EH (cell line): ENCODE results near the gene CCDC28B.

ENCODE experiments used
- DNase-seq: peaks from one replicate; pipeline ENCODE4 v3.0.0-alpha.2; 2015; ENCODE audit warnings: low read depth

Gene CCDC28B

DNA sequence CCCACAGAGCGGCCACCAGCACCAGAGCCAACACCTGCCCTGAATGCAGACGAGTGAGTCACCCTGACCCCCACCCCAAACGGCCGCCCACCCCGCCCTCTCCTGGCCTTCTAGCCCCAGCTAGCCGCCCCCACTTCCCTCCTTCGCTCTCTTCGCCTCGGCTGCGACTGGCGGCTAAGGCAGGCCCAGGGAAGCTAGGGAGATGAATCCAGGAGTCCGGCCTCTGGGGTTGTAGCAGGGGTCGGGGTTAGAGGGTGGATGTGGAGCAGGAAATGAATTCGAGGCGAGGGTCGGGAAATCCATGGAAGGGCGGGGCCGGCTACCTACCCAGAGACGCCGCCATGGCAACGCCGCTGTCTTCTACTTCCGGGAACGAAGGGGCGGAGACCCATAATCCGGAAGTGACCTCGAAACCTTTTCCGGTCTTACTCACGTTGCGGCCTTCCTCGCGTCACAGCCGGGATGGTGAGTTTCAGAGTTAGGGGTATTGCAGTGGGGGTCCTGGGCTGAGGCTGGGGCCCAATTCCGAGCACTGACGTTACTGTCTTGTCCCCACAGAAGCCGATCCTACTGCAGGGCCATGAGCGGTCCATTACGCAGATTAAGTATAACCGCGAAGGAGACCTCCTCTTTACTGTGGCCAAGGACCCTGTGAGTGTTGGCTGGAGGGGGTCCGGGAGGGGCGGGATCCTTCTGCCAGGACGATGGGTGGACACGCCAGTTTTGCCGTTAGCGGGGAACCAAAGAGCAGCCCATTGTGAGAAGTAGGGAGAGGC is 21.8 kb downstream of the CCDC28B start, which contains the start of the genes EIF3I and TMEM234:
Gene EIF3I (plus strand): TSS at position 428 of the 776 bp plus-strand sequence. CDS start 35 bp downstream, at position 463.
Gene TMEM234 (minus strand): TSS at position 374 of the 776 bp plus-strand sequence. CDS start 31 bp downstream, at position 343.
- peak; percentile 93 for DNase-seq

GRCh38 chr1:32223683-32224082 is 23.3 kb downstream of the CCDC28B start:
- no peak for DNase-seq

GRCh38 chr1:32224285-32224684 is 23.9 kb downstream of the CCDC28B start:
- no peak for DNase-seq

DNA sequence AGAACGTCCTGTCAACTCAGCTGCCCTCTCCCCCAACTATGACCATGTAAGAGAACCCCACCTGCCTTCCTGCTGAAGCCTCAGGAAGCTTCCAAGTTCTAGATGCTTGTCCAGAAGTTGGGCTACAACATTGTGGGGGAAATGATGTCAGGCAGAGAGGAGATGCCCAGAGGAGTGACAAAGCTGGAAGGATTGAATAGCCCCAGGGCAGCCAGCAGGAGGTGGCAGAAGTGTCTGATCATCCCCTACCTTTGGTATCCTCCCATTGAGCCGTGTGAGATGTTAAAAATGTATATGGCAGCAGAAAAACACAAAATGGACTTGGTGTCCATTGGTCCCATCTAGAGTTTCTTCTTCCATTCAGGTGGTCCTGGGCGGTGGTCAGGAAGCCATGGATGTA is 28.4 kb downstream of the CCDC28B start:
- peak; percentile 26 for DNase-seq

GRCh38 chr1:32231843-32232432 is 31.5 kb downstream of the CCDC28B start:
- no peak for DNase-seq

- no peak for DNase-seq
Observed at GRCh38 chr1:32232558-32233304, 32.3 kb downstream of the CCDC28B start.

- no peak for DNase-seq
Observed at GRCh38 chr1:32234792-32235191, 34.4 kb downstream of the CCDC28B start.

DNA sequence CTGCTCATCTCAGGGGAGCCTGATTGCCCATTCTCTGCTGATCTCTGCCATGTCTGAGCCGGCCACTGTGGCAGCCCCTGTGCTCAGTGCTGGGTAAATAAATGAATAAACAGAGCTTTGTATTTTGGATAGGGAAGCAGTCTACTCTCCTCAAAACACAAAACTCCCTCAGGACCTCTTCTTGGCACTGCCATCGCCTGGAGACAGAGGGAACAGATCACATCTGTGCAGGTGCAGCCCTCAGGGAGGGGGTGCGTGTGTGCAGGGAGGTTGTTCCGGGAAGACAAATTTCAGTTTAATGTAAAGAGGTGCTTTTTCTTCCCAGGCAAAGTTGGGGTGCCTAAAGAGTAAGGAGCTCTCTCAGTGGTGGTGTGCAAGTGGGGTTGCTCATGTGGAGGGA is 38.9 kb downstream of the CCDC28B start:
- DNase-seq: no peak

DNA sequence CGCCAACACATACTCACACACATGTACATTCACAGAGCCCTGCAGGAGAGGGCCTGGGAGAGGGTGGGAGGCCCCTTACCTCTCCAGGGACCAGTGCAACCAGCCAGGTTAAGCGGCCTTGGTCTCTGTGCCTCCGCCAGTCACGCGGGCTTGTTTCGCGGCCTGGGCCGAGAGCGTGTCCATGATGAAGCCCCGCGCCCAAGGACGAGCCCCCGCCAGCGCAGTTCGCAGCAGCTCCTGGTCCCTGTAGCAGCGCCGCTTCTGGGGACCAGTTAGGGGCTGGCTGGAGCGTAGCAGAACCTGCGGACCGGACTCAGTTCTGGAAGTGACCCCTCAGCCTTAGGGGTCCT is 39.4 kb downstream of the CCDC28B start:
- DNase-seq: no peak

- peak; percentile 81 for DNase-seq
Observed at GRCh38 chr1:32240140-32240951, 40.0 kb downstream of the CCDC28B start.

DNA sequence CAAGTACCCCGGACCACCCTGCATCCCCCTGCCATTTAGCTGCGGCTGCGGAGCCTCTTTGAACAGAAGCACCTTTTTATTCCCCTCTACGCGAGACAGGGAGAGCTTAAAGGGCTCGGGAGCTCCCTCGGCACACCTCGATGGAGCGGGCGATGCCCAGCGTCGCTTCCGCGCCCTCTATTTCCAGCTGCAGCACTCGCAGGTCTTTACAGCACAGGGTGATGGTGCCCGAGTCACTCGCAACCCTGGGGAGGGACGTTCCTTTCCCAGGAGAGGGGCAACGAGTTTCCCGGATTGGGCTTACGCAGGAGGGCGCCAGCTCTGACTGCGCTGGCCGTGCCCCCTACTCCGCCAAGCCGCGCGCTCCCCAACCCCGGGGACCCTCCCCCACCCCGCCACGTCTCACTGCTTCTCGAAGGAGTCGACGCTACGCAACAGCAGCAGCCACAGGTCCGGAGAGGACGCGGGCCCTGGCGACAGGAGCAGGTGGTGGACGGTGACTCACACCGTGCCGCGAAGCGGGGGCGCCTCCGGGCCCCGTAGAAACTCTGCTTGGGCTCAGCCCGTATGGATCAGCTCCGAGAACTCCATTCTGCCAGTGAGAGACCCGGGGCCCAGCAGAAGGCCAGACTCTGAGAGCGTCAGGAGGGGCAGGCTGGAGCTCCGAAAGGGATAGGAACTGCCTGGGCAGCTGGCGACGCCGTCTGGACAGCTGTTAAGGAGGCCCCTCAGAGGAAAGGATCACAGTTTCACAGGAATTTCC is 40.8 kb downstream of the CCDC28B start:
- peak; percentile 67 for DNase-seq

- peak; percentile 42 for DNase-seq
Observed at GRCh38 chr1:32242341-32242851, 42.0 kb downstream of the CCDC28B start.

- peak; percentile 97 for DNase-seq
Observed at GRCh38 chr1:32246888-32247273, 46.5 kb downstream of the CCDC28B start, which contains the start of gene FAM167B. TSS of gene FAM167B (plus strand) at chr1:32247222. CDS start at chr1:32247422, 200 bp downstream.

GRCh38 chr1:32247452-32247851 is 47.1 kb downstream of the CCDC28B start:
- DNase-seq: no peak

DNA sequence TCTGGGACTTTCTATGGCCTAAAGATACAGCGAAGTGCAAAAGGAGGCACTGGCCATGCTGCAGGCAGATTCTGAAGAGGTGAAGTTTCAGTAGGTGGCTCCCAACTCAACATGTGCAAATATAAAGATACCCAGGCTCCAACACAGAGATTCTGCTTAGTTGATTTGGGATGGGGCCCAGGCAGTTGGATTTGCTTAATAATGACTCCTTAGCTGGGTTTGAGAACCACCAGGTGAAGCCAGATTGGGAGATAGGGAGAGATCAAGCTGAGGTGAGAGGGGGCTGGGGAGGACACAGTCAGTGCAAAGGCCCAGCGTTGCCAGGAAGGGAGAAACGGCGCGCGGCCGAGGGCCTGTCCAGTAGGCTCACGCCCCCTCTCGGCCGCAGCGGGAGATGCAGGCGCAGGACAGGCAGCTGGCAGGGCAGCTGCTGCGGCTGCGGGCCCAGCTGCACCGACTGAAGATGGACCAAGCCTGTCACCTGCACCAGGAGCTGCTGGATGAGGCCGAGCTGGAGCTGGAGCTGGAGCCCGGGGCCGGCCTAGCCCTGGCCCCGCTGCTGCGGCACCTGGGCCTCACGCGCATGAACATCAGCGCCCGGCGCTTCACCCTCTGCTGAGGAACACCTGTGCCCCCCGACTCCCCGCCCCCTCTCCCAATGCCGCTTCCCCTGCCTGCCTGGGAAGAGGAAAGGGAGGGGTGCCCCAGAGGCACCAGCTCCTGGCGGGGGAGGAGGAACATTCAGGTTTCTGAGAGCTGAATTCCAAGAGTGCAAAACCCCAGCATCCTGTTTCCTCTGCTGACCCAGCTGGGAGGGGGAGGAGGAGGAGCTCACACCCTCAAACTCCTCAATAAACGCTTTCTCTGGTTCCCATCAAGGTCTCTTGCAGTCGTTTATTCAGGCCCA is 47.8 kb downstream of the CCDC28B start:
- DNase-seq: peak; percentile 71

DNA sequence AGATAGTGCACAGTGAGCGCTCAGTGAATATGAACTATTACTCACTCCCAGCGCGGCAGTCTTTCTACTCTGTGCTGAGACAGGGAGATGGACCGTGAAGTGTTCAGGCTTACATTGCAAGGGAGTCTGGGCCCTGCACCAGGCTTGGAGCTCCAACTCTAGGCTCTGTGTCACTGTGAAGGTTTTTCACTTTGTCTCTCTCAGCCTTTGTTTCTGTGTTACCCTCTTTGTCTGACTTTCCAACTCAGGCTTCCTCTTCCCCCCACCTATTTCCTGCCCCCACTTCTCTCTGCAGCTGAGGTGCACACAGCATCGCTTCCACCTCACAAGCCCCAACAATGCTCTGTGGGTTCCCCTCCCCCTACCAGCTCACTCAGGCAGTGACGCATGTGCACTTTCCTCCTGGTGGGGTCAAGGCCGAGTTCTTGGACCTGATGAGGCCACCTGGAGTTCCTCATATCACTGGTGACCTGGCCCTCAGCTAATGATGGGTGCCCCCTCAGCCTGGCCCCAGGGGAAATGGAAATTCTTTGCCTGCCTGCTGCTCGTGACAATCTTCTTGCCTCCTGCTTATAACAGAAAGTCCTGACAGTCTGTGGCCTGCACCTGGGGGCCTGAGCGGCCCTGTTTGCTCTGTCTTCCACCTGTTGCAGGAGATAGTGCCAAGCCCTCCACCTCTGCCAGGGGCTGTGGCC is 49.6 kb downstream of the CCDC28B start:
- DNase-seq: peak; percentile 20

DNA sequence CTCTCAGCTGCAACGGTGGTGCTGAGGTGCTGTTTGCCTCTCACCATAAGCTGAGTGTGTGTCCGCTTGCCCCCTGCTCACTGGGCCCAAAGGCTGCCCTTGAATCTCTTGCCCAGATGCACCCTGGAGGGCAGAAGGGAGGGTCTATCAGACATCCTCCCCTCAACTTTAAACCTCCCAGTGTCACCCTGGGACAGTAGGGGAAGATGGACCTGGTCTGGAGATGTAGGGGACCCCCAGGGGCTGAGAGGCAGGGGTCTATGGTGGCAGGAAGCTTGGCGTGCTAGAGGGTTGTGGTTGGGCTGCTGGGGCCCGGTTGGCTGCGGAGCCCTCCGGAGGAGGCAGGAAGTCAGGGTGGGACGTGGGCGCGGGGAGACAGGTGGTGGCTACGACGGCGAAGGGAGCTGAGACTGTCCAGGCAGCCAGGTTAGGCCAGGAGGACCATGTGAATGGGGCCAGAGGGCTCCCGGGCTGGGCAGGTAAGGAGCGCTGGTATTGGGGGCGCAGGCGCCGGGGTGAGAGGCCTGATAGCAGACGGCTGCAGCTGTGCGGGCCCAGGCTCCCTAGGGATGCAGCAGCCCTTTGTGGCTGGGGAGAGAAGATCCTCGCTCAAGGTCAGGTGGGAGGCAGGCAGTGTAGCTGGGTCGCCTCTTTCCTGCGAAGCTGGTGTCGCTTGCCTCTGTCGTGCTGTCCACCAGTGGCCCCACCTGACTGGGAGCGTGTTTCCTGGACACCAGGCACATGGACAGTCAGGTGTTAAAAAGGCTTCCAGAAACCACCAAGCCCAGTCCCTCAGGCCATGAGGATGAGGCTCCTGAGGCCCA is 50.7 kb downstream of the CCDC28B start, which contains the start of gene LCK:
Gene LCK (plus strand): TSS at position 373 of the 824 bp plus-strand sequence. CDS start 23,065 bp downstream, outside the sequence.
- no peak for DNase-seq
